ENCODE results near the gene GABRG3. TPM values are rescaled to one million over a fixed set of nuclear protein-coding genes. Genes with fewer than 3 reads are reported as not detected.

Gene GABRG3
- total RNA-seq, 2 donors from 2014 or later, result not detected

- DNase-seq (ENCODE audit: low spot score) (no peak), ATAC-seq (no peak)
- H3K27ac Mint-ChIP-seq, result no peak overlapping the region
- H3K4me1 Mint-ChIP-seq (ENCODE audit: low read depth in 2 of 2), result no peaks in the 10 kb centered on the region
- no peaks in the 10 kb centered on the region for H3K27me3 Mint-ChIP-seq
- no peaks in the 10 kb centered on the region for H3K36me3 Mint-ChIP-seq
- peaks cover 20% of the 10 kb centered on the region for H3K9me3 Mint-ChIP-seq
- no peak overlapping the region for H3K4me3 Mint-ChIP-seq
Measured at GRCh38 chr15:27538325-27538724, 567.3 kb downstream of the GABRG3 start.

GRCh38 chr15:27541581-27541980 is 570.6 kb downstream of the GABRG3 start:
- Mint-ChIP-seq H3K9me3 (peaks cover 16% of the 10 kb centered on the region), H3K27me3 (no peaks in the 10 kb centered on the region), H3K4me3 (no peak overlapping the region), H3K4me1 (ENCODE audit: low read depth in 2 of 2) (no peaks in the 10 kb centered on the region), H3K36me3 (no peaks in the 10 kb centered on the region), H3K27ac (no peak overlapping the region)
- DNase-seq (ENCODE audit: low spot score) (no peak), ATAC-seq (no peak)

GRCh38 chr15:27545494-27546255 is 574.7 kb downstream of the GABRG3 start:
- Mint-ChIP-seq H3K27me3 (no peaks in the 10 kb centered on the region), H3K4me3 (no peak overlapping the region), H3K4me1 (ENCODE audit: low read depth in 2 of 2) (no peaks in the 10 kb centered on the region), H3K36me3 (no peaks in the 10 kb centered on the region), H3K9me3 (peaks cover 5% of the 10 kb centered on the region), H3K27ac (no peak overlapping the region)
- DNase-seq (ENCODE audit: low spot score), result no peak
- no peak for ATAC-seq

GRCh38 chr15:27549746-27550145 is 578.8 kb downstream of the GABRG3 start:
- Mint-ChIP-seq H3K36me3 (no peaks in the 10 kb centered on the region), H3K4me1 (ENCODE audit: low read depth in 2 of 2) (no peaks in the 10 kb centered on the region), H3K27me3 (no peaks in the 10 kb centered on the region), H3K27ac (no peak overlapping the region), H3K9me3 (peaks cover 8% of the 10 kb centered on the region), H3K4me3 (no peak overlapping the region)
- DNase-seq (ENCODE audit: low spot score) (no peak), ATAC-seq (no peak)

- no peaks in the 10 kb centered on the region for H3K4me1 Mint-ChIP-seq (ENCODE audit: low read depth in 2 of 2)
- H3K27me3 Mint-ChIP-seq, result no peaks in the 10 kb centered on the region
Measured at GRCh38 chr15:27550635-27551034, 579.7 kb downstream of the GABRG3 start.

GRCh38 chr15:27561816-27562215 is 590.8 kb downstream of the GABRG3 start:
- H3K27me3 Mint-ChIP-seq, result no peaks in the 10 kb centered on the region
- H3K27ac Mint-ChIP-seq, result no peak overlapping the region
- H3K36me3 Mint-ChIP-seq, result peaks cover 7% of the 10 kb centered on the region
- no peak overlapping the region for H3K4me3 Mint-ChIP-seq
- H3K9me3 Mint-ChIP-seq, result peaks cover 7% of the 10 kb centered on the region
- DNase-seq (ENCODE audit: low spot score), result no peak
- ATAC-seq, result no peak
- no peaks in the 10 kb centered on the region for H3K4me1 Mint-ChIP-seq (ENCODE audit: low read depth in 2 of 2)

More at GRCh38 chr15:27550635-27551034, 579.7 kb downstream of the GABRG3 start:
- Mint-ChIP-seq H3K36me3 (no peaks in the 10 kb centered on the region), H3K4me3 (no peak overlapping the region), H3K9me3 (peaks cover 7% of the 10 kb centered on the region), H3K27ac (no peak overlapping the region)
- ATAC-seq, result no peak
- DNase-seq (ENCODE audit: low spot score), result no peak

GRCh38 chr15:27563765-27564370 is 592.9 kb downstream of the GABRG3 start:
- Mint-ChIP-seq H3K27me3 (no peaks in the 10 kb centered on the region), H3K4me3 (no peak overlapping the region), H3K9me3 (peaks cover 9% of the 10 kb centered on the region), H3K4me1 (ENCODE audit: low read depth in 2 of 2) (no peaks in the 10 kb centered on the region), H3K27ac (no peak overlapping the region), H3K36me3 (peaks cover 7% of the 10 kb centered on the region)
- ATAC-seq (no peak), DNase-seq (ENCODE audit: low spot score) (no peak)

GRCh38 chr15:27564656-27565055 is 593.7 kb downstream of the GABRG3 start:
- peaks cover 9% of the 10 kb centered on the region for H3K9me3 Mint-ChIP-seq

GRCh38 chr15:27570746-27571145 is 599.8 kb downstream of the GABRG3 start:
- no peaks in the 10 kb centered on the region for H3K4me1 Mint-ChIP-seq (ENCODE audit: low read depth in 2 of 2)
- peaks cover 9% of the 10 kb centered on the region for H3K9me3 Mint-ChIP-seq
- no peak overlapping the region for H3K4me3 Mint-ChIP-seq
- no peak overlapping the region for H3K27ac Mint-ChIP-seq
- ATAC-seq (no peak), DNase-seq (ENCODE audit: low spot score) (no peak)
- H3K27me3 Mint-ChIP-seq, result no peaks in the 10 kb centered on the region
- no peaks in the 10 kb centered on the region for H3K36me3 Mint-ChIP-seq

More at GRCh38 chr15:27564656-27565055, 593.7 kb downstream of the GABRG3 start:
- no peak for ATAC-seq
- peaks cover 7% of the 10 kb centered on the region for H3K36me3 Mint-ChIP-seq
- H3K4me1 Mint-ChIP-seq (ENCODE audit: low read depth in 2 of 2), result no peaks in the 10 kb centered on the region
- H3K27ac Mint-ChIP-seq, result no peak overlapping the region
- no peaks in the 10 kb centered on the region for H3K27me3 Mint-ChIP-seq
- no peak overlapping the region for H3K4me3 Mint-ChIP-seq
- no peak for DNase-seq (ENCODE audit: low spot score)

GRCh38 chr15:27573805-27574485 is 603.0 kb downstream of the GABRG3 start:
- no peaks in the 10 kb centered on the region for H3K36me3 Mint-ChIP-seq
- no peaks in the 10 kb centered on the region for H3K4me1 Mint-ChIP-seq (ENCODE audit: low read depth in 2 of 2)
- H3K27ac Mint-ChIP-seq, result no peak overlapping the region
- no peak overlapping the region for H3K4me3 Mint-ChIP-seq
- H3K9me3 Mint-ChIP-seq, result peaks cover 11% of the 10 kb centered on the region
- ATAC-seq (no peak), DNase-seq (ENCODE audit: low spot score) (no peak)
- no peaks in the 10 kb centered on the region for H3K27me3 Mint-ChIP-seq

- no peak for DNase-seq (ENCODE audit: low spot score)
- H3K27ac Mint-ChIP-seq, result no peak overlapping the region
Measured at GRCh38 chr15:27574541-27575054, 603.6 kb downstream of the GABRG3 start.

GRCh38 chr15:27575521-27575920 is 604.5 kb downstream of the GABRG3 start:
- Mint-ChIP-seq H3K4me3 (no peak overlapping the region), H3K36me3 (no peaks in the 10 kb centered on the region), H3K27ac (no peak overlapping the region), H3K27me3 (no peaks in the 10 kb centered on the region), H3K9me3 (peaks cover 11% of the 10 kb centered on the region), H3K4me1 (ENCODE audit: low read depth in 2 of 2) (no peaks in the 10 kb centered on the region)
- DNase-seq (ENCODE audit: low spot score) (no peak), ATAC-seq (no peak)

More at GRCh38 chr15:27574541-27575054, 603.6 kb downstream of the GABRG3 start:
- Mint-ChIP-seq H3K9me3 (peaks cover 11% of the 10 kb centered on the region), H3K27me3 (no peaks in the 10 kb centered on the region), H3K36me3 (no peaks in the 10 kb centered on the region), H3K4me1 (ENCODE audit: low read depth in 2 of 2) (no peaks in the 10 kb centered on the region), H3K4me3 (no peak overlapping the region)
- no peak for ATAC-seq

- Mint-ChIP-seq H3K36me3 (no peaks in the 10 kb centered on the region), H3K27me3 (no peaks in the 10 kb centered on the region), H3K27ac (no peak overlapping the region), H3K4me3 (no peak overlapping the region), H3K9me3 (peaks cover 9% of the 10 kb centered on the region), H3K4me1 (ENCODE audit: low read depth in 2 of 2) (no peaks in the 10 kb centered on the region)
- ATAC-seq (no peak), DNase-seq (ENCODE audit: low spot score) (no peak)
Measured at GRCh38 chr15:27576576-27576975, 605.6 kb downstream of the GABRG3 start.

- H3K4me3 Mint-ChIP-seq, result no peak overlapping the region
- peaks cover 15% of the 10 kb centered on the region for H3K9me3 Mint-ChIP-seq
- H3K27me3 Mint-ChIP-seq, result no peaks in the 10 kb centered on the region
- DNase-seq (ENCODE audit: low spot score) (no peak), ATAC-seq (no peak)
- no peaks in the 10 kb centered on the region for H3K36me3 Mint-ChIP-seq
- no peaks in the 10 kb centered on the region for H3K4me1 Mint-ChIP-seq (ENCODE audit: low read depth in 2 of 2)
- H3K27ac Mint-ChIP-seq, result no peak overlapping the region
Measured at GRCh38 chr15:27579738-27580137, 608.8 kb downstream of the GABRG3 start.
